GM19397 (cell line): ENCODE measurements around the gene SLC6A9.

ENCODE experiments used
- ATAC-seq: cut with Tn5 transposase; IDR thresholded peaks from one replicate; pipeline ENCODE4 v1.9.1; 2021; ENCODE audit warnings: mild to moderate bottlenecking, moderate library complexity; ENCODE audit not compliant: unreplicated experiment

Gene SLC6A9

GRCh38 chr1:43951021-43951985 is 80.0 kb downstream of the SLC6A9 start:
- ATAC-seq: no peak

- ATAC-seq: no peak
Measured at GRCh38 chr1:43949678-43950077, 81.6 kb downstream of the SLC6A9 start.

DNA sequence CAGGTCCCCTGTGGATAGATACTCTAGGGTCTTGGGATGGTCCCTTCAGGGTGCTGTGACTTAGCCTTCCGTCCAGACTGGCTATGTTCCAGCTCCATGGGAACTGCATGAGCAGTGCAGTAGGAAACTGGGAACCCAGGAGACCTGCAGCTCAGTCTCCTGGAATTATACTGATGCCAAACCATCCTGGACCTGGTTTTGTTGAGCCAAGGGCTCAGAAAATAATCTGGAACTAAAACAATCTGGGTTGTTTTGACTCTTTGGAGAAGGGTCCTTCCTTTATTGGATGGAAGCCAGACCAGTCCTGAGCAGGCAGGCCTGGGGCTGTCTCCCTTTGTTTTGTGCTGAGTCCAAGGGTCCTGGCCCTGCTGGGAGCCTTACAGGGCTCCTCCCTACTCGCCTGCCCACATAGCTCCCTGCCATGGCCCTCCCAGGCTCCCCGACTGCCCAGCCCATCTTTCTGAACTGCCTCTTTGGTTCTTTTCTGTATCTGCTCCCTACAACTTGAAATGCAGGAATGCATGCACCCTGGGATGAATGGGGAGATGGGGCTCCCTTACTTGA is 83.3 kb downstream of the SLC6A9 start:
- ATAC-seq: no peak

DNA sequence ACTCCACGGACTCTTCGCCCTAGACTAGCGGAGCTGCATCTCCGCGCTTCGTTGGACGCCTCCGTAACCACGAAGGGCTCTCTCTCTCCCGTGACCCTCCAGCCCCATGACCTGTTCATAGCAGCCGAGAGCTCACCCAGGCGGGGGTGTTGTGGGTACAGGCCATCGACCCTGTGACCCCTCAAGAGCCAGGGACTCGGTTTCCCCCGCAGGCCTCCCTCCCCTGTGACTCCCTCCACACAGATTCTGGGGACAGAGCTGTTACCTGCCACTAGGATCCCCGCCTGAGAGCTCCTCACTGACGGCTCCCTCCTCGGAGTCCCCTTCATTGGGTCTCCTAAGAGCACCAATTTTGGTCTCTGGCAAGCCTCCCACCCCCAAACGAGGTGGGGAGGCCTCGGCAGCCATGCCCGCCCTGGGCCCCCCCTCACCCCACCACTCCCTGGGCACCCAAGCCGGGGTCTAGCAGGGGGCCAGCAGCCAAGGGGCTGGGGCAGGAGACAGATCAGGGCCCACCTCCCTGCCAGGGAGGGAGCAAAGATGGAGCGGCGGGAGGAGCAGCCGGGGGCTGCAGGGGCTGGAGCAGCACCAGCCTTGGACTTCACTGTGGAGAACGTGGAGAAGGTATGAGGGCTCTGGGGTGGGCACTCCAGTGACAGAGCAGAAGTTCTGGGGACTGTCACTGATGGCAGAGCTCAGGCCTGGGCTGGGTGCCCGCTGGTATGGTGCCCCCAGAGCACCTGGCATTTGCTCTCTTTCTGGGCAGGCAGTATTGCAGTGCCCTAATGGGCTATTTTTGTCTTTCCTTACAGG is 84.0 kb downstream of the SLC6A9 start:
- no peak for ATAC-seq
